Testis (tissue), 2 donors: Measurements from ENCODE around the gene TWSG1.

ENCODE experiments used
- POLR2A ChIP-seq: fragments of 450-650 bp; IDR thresholded peaks from one replicate; pipeline ENCODE4 v1.6.1; 2017; ENCODE audit warnings: antibody characterized with exemption, mild to moderate bottlenecking, moderate library complexity
- TF ChIP-seq, protein P1 (sequence below), 3 experiments: fragments of 450-650 bp in 2 of 3; fragments of 200-600 bp in 1 of 3; sonication (generic) in 1 of 3; IDR thresholded peaks; one replicate each; pipeline ENCODE4 v1.5.1; 2016 to 2019; ENCODE audit warnings: antibody characterized with exemption in 3 of 3, mild to moderate bottlenecking in 2 of 3, moderate library complexity in 1 of 3

DNA sequence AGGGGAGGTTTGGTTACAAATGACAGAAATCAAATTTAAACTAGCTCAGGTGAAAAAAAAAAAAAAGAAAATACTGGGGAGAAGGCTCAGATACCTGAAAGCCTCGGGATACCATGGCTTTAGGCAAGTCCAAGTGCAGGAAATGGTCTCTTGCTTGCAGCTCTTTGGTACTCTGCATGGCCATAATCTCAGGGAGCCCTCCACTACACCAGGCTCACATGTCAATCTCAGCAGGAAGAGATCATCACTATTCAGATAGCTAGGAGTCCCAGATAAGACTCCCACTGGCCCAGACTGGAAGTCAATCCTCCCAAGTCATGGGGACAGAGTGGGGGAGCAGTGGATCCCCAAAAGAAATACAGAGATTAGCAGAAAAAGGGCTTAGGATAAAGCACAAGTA lies 75.9 kb downstream of the TWSG1 start:
- TF ChIP-seq, protein P1, sequence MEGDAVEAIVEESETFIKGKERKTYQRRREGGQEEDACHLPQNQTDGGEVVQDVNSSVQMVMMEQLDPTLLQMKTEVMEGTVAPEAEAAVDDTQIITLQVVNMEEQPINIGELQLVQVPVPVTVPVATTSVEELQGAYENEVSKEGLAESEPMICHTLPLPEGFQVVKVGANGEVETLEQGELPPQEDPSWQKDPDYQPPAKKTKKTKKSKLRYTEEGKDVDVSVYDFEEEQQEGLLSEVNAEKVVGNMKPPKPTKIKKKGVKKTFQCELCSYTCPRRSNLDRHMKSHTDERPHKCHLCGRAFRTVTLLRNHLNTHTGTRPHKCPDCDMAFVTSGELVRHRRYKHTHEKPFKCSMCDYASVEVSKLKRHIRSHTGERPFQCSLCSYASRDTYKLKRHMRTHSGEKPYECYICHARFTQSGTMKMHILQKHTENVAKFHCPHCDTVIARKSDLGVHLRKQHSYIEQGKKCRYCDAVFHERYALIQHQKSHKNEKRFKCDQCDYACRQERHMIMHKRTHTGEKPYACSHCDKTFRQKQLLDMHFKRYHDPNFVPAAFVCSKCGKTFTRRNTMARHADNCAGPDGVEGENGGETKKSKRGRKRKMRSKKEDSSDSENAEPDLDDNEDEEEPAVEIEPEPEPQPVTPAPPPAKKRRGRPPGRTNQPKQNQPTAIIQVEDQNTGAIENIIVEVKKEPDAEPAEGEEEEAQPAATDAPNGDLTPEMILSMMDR (IDR thresholded peaks at IDR 0.05) = no peak
- TF ChIP-seq POLR2A = no peak
